Measurements from ENCODE around the gene PPARD. TPM values are rescaled to one million over a fixed set of nuclear protein-coding genes. Genes with fewer than 3 reads are reported as not detected.

PPARD gene
- total and polyA plus RNA-seq, 2 of the 13 experiments (the other 11 are each of a cell fraction or from before 2014, with no cell fraction given) = 6.1 to 13.3 TPM

GRCh38 chr6:35385457-35386202, 43.3 kb downstream of the PPARD start (continued):
- TF ChIP-seq NONO (IDR thresholded peaks at IDR 0.05) (no peak), NONO (CRISPR knock-in tag; conservative IDR thresholded peaks at IDR 0.05) (no peak), ZNF740 (CRISPR knock-in tag; IDR thresholded peaks at IDR 0.05) (no peak), CBX1 (IDR thresholded peaks at IDR 0.05; ENCODE audit: low read depth) (no peak), RNF2 (conservative IDR thresholded peaks at IDR 0.05; ENCODE audit: low read depth) (no peak), ETV5 (CRISPR knock-in tag; IDR thresholded peaks at IDR 0.05; ENCODE audit: borderline replicate concordance) (0 out of 2 replicates have a peak, but pooled peaks have one; percentile 16), MTA1 (CRISPR knock-in tag; IDR thresholded peaks at IDR 0.05; ENCODE audit: borderline replicate concordance) (peak; percentile 63; the same call in 1 of the 2 replicates), ZNF710 (CRISPR knock-in tag; IDR thresholded peaks at IDR 0.05; ENCODE audit: borderline replicate concordance) (no peak), HNF4A (CRISPR knock-in tag; IDR thresholded peaks at IDR 0.05) (peak; percentile 64), HOXA5 (CRISPR knock-in tag; IDR thresholded peaks at IDR 0.05) (no peak), RFX3 (CRISPR knock-in tag; IDR thresholded peaks at IDR 0.05) (no peak), ZNF510 (CRISPR knock-in tag; IDR thresholded peaks at IDR 0.05; ENCODE audit: low read depth) (no peak), SNAPC2 (CRISPR knock-in tag; IDR thresholded peaks at IDR 0.05) (no peak), ZNF616 (CRISPR knock-in tag; IDR thresholded peaks at IDR 0.05; ENCODE audit: low read depth) (no peak), ZNF557 (CRISPR knock-in tag; IDR thresholded peaks at IDR 0.05) (no peak), NFIC (IDR thresholded peaks at IDR 0.05; ENCODE audit: low read length) (no peak), ZNF691 (CRISPR knock-in tag; IDR thresholded peaks at IDR 0.05; ENCODE audit: borderline replicate concordance, low read depth) (0 out of 2 replicates have a peak, but pooled peaks have one; percentile 42), RFXAP (CRISPR knock-in tag; IDR thresholded peaks at IDR 0.05; ENCODE audit: borderline replicate concordance) (no peak), FOXO4 (CRISPR knock-in tag; conservative IDR thresholded peaks at IDR 0.05) (no peak), ZNF652 (CRISPR knock-in tag; IDR thresholded peaks at IDR 0.05; ENCODE audit: borderline replicate concordance, low read depth) (no peak), ZBTB38 (CRISPR knock-in tag; IDR thresholded peaks at IDR 0.05) (0 out of 2 replicates have a peak, but pooled peaks have one; percentile 32), NPAS2 (CRISPR knock-in tag; IDR thresholded peaks at IDR 0.05; ENCODE audit: borderline replicate concordance) (no peak), ARNT (IDR thresholded peaks at IDR 0.05) (no peak)
- TF ChIP-seq, protein P1, sequence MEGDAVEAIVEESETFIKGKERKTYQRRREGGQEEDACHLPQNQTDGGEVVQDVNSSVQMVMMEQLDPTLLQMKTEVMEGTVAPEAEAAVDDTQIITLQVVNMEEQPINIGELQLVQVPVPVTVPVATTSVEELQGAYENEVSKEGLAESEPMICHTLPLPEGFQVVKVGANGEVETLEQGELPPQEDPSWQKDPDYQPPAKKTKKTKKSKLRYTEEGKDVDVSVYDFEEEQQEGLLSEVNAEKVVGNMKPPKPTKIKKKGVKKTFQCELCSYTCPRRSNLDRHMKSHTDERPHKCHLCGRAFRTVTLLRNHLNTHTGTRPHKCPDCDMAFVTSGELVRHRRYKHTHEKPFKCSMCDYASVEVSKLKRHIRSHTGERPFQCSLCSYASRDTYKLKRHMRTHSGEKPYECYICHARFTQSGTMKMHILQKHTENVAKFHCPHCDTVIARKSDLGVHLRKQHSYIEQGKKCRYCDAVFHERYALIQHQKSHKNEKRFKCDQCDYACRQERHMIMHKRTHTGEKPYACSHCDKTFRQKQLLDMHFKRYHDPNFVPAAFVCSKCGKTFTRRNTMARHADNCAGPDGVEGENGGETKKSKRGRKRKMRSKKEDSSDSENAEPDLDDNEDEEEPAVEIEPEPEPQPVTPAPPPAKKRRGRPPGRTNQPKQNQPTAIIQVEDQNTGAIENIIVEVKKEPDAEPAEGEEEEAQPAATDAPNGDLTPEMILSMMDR (CRISPR knock-in tag; IDR thresholded peaks at IDR 0.05) = no peak

Measured in HepG2 (cell line).